ENCODE data around the gene CASR.
A peak's percentile ranks its signal among the peaks of the same experiment; 100 is the strongest.

Gene CASR

GRCh38 chr3:122257644-122258364, 74.3 kb downstream of the CASR start:
- no peak for DNase-seq (ENCODE audit: low read depth in 2 of 3, low spot score in 1 of 3)

GRCh38 chr3:122258757-122259371, 75.4 kb downstream of the CASR start:
- DNase-seq (ENCODE audit: low read depth in 2 of 3, low spot score in 1 of 3), result peak; percentile 48 to 65 (median 50)

GRCh38 chr3:122260206-122260605, 76.7 kb downstream of the CASR start:
- DNase-seq (ENCODE audit: low read depth in 2 of 3, low spot score in 1 of 3), result no peak

- no peak for DNase-seq (ENCODE audit: low read depth in 2 of 3, low spot score in 1 of 3)
Observed at GRCh38 chr3:122263058-122263457, 79.6 kb downstream of the CASR start.

GRCh38 chr3:122263974-122264588, 80.6 kb downstream of the CASR start:
- no peak for DNase-seq (ENCODE audit: low read depth in 2 of 3, low spot score in 1 of 3)

GRCh38 chr3:122265957-122266356, 82.5 kb downstream of the CASR start:
- no peak for DNase-seq (ENCODE audit: low read depth in 2 of 3, low spot score in 1 of 3)

GRCh38 chr3:122268257-122269024, 85.0 kb downstream of the CASR start:
- no peak for DNase-seq (ENCODE audit: low read depth in 2 of 3, low spot score in 1 of 3)

GRCh38 chr3:122269045-122269444, 85.6 kb downstream of the CASR start:
- DNase-seq (ENCODE audit: low read depth in 2 of 3, low spot score in 1 of 3), result no peak

- no peak for DNase-seq (ENCODE audit: low read depth in 2 of 3, low spot score in 1 of 3)
Observed at GRCh38 chr3:122271246-122271898, 87.9 kb downstream of the CASR start.

GRCh38 chr3:122272879-122273278, 89.4 kb downstream of the CASR start:
- DNase-seq (ENCODE audit: low read depth in 2 of 3, low spot score in 1 of 3), result no peak

- DNase-seq (ENCODE audit: low read depth in 2 of 3, low spot score in 1 of 3), result no peak
Observed at GRCh38 chr3:122273498-122273897, 90.0 kb downstream of the CASR start.

GRCh38 chr3:122281891-122282290, 98.4 kb downstream of the CASR start:
- no peak for DNase-seq (ENCODE audit: low read depth in 2 of 3, low spot score in 1 of 3)

- DNase-seq (ENCODE audit: low read depth in 2 of 3, low spot score in 1 of 3), result no peak
Observed at GRCh38 chr3:122283796-122284445, 100.5 kb downstream of the CASR start.

- no peak for DNase-seq (ENCODE audit: low read depth in 2 of 3, low spot score in 1 of 3)
Observed at GRCh38 chr3:122284486-122284885, 101.0 kb downstream of the CASR start.

GRCh38 chr3:122294359-122294758, 110.9 kb downstream of the CASR start:
- no peak for DNase-seq (ENCODE audit: low read depth in 2 of 3, low spot score in 1 of 3)

- DNase-seq (ENCODE audit: low read depth in 2 of 3, low spot score in 1 of 3), result no peak
Observed at GRCh38 chr3:122295266-122296062, 112.0 kb downstream of the CASR start.

- peak in 2 of 3 donors; percentile 16 to 27 for DNase-seq (ENCODE audit: low read depth in 2 of 3, low spot score in 1 of 3)
Observed at GRCh38 chr3:122298239-122298638, 114.8 kb downstream of the CASR start.

- DNase-seq (ENCODE audit: low read depth in 2 of 3, low spot score in 1 of 3), result no peak
Observed at GRCh38 chr3:122299215-122299614, 115.7 kb downstream of the CASR start.

GRCh38 chr3:122299872-122300460, 116.5 kb downstream of the CASR start:
- peak in 2 of 3 donors; percentile 19 to 66 for DNase-seq (ENCODE audit: low read depth in 2 of 3, low spot score in 1 of 3)

Measured in stimulated activated CD4-positive, alpha-beta T cell treated with anti-CD3 and anti-CD28 coated beads, Interleukin-12 subunit alpha, Interleukin-12 subunit beta, amount 100 ng/mL, for 48 hours (primary cell).